ENCODE results near the gene TPRN. TPM values are rescaled to one million over a fixed set of nuclear protein-coding genes. Genes with fewer than 3 reads are reported as not detected.
A peak's percentile ranks its signal among the peaks of the same experiment; 100 is the strongest.

TPRN gene
- total RNA-seq, 2 donors from 2014 or later: 9.0 to 19.1 TPM

DNA sequence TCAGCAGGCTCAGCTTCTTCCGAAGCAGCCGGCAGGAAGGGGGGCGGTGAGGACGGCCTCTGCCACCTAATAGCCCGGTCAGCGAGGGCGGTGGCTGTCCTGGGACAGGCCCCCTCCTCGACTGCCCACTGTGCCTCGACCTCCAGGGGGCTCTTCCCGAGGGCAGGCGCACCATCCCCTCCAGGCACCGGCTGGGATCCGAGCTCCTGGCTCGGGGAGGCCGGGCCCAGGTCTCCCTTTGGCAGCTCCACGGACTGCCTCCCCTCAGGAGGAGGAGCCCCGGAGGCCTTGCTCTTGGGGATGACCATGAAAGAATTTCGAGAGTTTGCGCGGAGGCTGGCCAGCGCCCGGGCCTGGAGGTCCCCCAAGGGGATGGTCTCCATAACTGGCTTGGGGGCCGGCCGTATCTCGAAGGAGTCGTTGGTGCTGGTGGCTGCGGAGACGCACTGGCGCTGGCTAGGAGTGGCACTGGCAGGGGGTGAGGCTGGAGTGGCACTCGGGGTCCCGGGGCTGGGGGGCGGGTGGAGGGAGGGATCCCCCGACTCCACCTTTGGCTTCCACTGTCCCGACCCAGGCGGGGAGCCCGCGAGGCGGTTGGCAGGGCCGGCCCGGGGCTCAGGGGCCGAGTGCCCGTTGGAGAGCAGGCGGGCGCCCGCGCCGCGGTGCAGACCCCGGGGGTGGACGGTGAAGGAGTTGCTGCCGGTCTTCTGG lies 975 bp downstream of the TPRN start:
- no peak for ATAC-seq

GRCh38 chr9:137198902-137199283 lies 1.6 kb downstream of the TPRN start:
- DNase-seq (ENCODE audit: low spot score): no peak
- no peak overlapping the region for H3K27ac Mint-ChIP-seq
- H3K36me3 Mint-ChIP-seq: no peaks in the 10 kb centered on the region
- ATAC-seq: no peak
- H3K4me1 Mint-ChIP-seq (ENCODE audit: low read depth in 2 of 2): peaks cover 6% of the 10 kb centered on the region in 2 donors
- H3K9me3 Mint-ChIP-seq: no peaks in the 10 kb centered on the region
- H3K4me3 Mint-ChIP-seq: peak overlapping the region; percentile 30
- no peaks in the 10 kb centered on the region for H3K27me3 Mint-ChIP-seq

More for the DNA sequence above, 975 bp downstream of the TPRN start:
- Mint-ChIP-seq H3K4me1 (ENCODE audit: low read depth in 2 of 2) (peaks cover 12 to 13% of the 10 kb centered on the region in 2 donors), H3K4me3 (peak overlapping the region; percentile 71), H3K36me3 (no peaks in the 10 kb centered on the region), H3K27ac (no peak overlapping the region), H3K27me3 (no peaks in the 10 kb centered on the region), H3K9me3 (no peaks in the 10 kb centered on the region)
- DNase-seq (ENCODE audit: low spot score): no peak

- H3K4me3 Mint-ChIP-seq: peak overlapping the region; percentile 30
- no peak overlapping the region for H3K27ac Mint-ChIP-seq
- no peaks in the 10 kb centered on the region for H3K27me3 Mint-ChIP-seq
- ATAC-seq: no peak
- H3K9me3 Mint-ChIP-seq: no peaks in the 10 kb centered on the region
- no peaks in the 10 kb centered on the region for H3K36me3 Mint-ChIP-seq
- H3K4me1 Mint-ChIP-seq (ENCODE audit: low read depth in 2 of 2): peaks cover 4 to 6% of the 10 kb centered on the region in 2 donors
- no peak for DNase-seq (ENCODE audit: low spot score)
Measured at GRCh38 chr9:137198051-137198901, 2.3 kb downstream of the TPRN start.

GRCh38 chr9:137195525-137196220 lies 4.9 kb downstream of the TPRN start:
- ATAC-seq (no peak), DNase-seq (ENCODE audit: low spot score) (no peak)
- Mint-ChIP-seq H3K36me3 (no peaks in the 10 kb centered on the region), H3K9me3 (no peaks in the 10 kb centered on the region), H3K4me1 (ENCODE audit: low read depth in 2 of 2) (peaks cover 4% of the 10 kb centered on the region in 2 donors), H3K4me3 (no peak overlapping the region), H3K27ac (no peak overlapping the region), H3K27me3 (no peaks in the 10 kb centered on the region)

GRCh38 chr9:137194909-137195308 lies 5.6 kb downstream of the TPRN start:
- H3K27me3 Mint-ChIP-seq: no peaks in the 10 kb centered on the region
- H3K27ac Mint-ChIP-seq: no peak overlapping the region
- peaks cover 4 to 7% of the 10 kb centered on the region in 2 donors for H3K4me1 Mint-ChIP-seq (ENCODE audit: low read depth in 2 of 2)
- ATAC-seq: no peak
- H3K9me3 Mint-ChIP-seq: no peaks in the 10 kb centered on the region
- H3K36me3 Mint-ChIP-seq: no peaks in the 10 kb centered on the region
- DNase-seq (ENCODE audit: low spot score): no peak
- H3K4me3 Mint-ChIP-seq: no peak overlapping the region

- Mint-ChIP-seq H3K4me1 (ENCODE audit: low read depth in 2 of 2) (peaks cover 4 to 7% of the 10 kb centered on the region in 2 donors), H3K27me3 (no peaks in the 10 kb centered on the region), H3K9me3 (no peaks in the 10 kb centered on the region), H3K4me3 (no peak overlapping the region), H3K36me3 (no peaks in the 10 kb centered on the region), H3K27ac (no peak overlapping the region)
- ATAC-seq (no peak), DNase-seq (ENCODE audit: low spot score) (no peak)
Measured at GRCh38 chr9:137194388-137194787, 6.2 kb downstream of the TPRN start.

GRCh38 chr9:137193771-137194170 lies 6.8 kb downstream of the TPRN start:
- no peaks in the 10 kb centered on the region for H3K9me3 Mint-ChIP-seq
- H3K27me3 Mint-ChIP-seq: no peaks in the 10 kb centered on the region
- peaks cover 7 to 8% of the 10 kb centered on the region in 2 donors for H3K4me1 Mint-ChIP-seq (ENCODE audit: low read depth in 2 of 2)
- no peaks in the 10 kb centered on the region for H3K36me3 Mint-ChIP-seq
- ATAC-seq: no peak
- no peak for DNase-seq (ENCODE audit: low spot score)
- H3K27ac Mint-ChIP-seq: no peak overlapping the region
- no peak overlapping the region for H3K4me3 Mint-ChIP-seq

GRCh38 chr9:137192859-137193258 lies 7.7 kb downstream of the TPRN start:
- ATAC-seq: no peak
- H3K27me3 Mint-ChIP-seq: no peaks in the 10 kb centered on the region
- peaks cover 7 to 8% of the 10 kb centered on the region in 2 donors for H3K4me1 Mint-ChIP-seq (ENCODE audit: low read depth in 2 of 2)
- no peaks in the 10 kb centered on the region for H3K36me3 Mint-ChIP-seq
- no peaks in the 10 kb centered on the region for H3K9me3 Mint-ChIP-seq
- H3K4me3 Mint-ChIP-seq: no peak overlapping the region
- DNase-seq (ENCODE audit: low spot score): no peak
- H3K27ac Mint-ChIP-seq: no peak overlapping the region

DNA sequence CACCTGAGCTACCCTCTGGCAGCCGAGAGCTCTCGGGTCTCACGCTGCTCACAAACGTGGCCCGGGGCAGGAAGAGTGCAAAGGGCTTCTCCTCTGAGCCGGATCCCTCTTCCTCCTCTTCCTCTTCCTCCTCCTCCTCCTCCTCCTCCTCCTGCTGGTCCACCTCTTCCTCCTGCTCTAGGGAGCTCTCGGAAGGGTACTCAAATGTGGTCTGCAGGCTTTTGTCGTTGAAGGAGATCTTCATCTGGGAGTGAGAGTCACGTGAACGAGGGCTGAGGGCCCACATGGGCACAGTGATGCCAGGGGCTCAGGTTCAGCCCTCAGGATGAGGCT lies 8.1 kb downstream of the TPRN start:
- DNase-seq (ENCODE audit: low spot score): no peak
- no peaks in the 10 kb centered on the region for H3K36me3 Mint-ChIP-seq
- H3K9me3 Mint-ChIP-seq: no peaks in the 10 kb centered on the region
- no peak for ATAC-seq
- no peak overlapping the region for H3K4me3 Mint-ChIP-seq
- no peak overlapping the region for H3K27ac Mint-ChIP-seq
- H3K4me1 Mint-ChIP-seq (ENCODE audit: low read depth in 2 of 2): peaks cover 11% of the 10 kb centered on the region in 2 donors
- H3K27me3 Mint-ChIP-seq: no peaks in the 10 kb centered on the region

- Mint-ChIP-seq H3K36me3 (no peaks in the 10 kb centered on the region), H3K27ac (no peak overlapping the region), H3K4me1 (ENCODE audit: low read depth in 2 of 2) (peaks cover 13 to 14% of the 10 kb centered on the region in 2 donors), H3K9me3 (no peaks in the 10 kb centered on the region), H3K27me3 (no peaks in the 10 kb centered on the region), H3K4me3 (no peak overlapping the region)
- ATAC-seq (no peak), DNase-seq (ENCODE audit: low spot score) (no peak)
Measured at GRCh38 chr9:137191691-137192447, 8.7 kb downstream of the TPRN start.

GRCh38 chr9:137191245-137191644 lies 9.3 kb downstream of the TPRN start:
- H3K4me3 Mint-ChIP-seq: peak overlapping the region; percentile 66

DNA sequence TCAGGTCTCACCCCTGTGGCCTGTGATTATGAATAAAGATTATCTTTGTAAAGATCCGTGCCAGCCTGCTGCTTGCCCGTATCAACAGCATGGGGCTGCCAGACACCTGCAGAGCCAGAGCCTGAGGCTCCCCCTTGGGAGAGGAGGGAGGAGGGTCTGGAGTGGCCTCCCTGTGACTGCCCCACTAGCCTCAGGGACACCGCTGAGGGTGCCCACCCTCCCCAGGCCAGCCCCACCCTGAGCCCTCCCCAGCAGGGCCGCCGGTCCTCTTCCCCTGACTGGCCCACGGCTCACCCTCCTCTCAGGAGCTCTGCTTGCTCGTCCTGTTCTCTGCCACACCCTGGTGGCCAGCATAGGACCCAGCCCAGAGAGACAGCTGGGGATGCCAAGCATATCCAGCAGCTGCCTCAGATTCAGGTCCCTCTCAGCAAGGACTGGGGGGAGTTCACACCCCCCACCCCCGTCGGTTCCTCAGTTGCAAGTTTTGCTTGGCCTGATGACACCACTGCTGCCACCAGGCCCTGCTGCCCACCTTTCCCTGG lies 10.2 kb downstream of the TPRN start:
- H3K4me3 Mint-ChIP-seq: peak overlapping the region; percentile 66
- DNase-seq (ENCODE audit: low spot score) (no peak), ATAC-seq (no peak)
- H3K27me3 Mint-ChIP-seq: no peaks in the 10 kb centered on the region
- no peaks in the 10 kb centered on the region for H3K9me3 Mint-ChIP-seq
- peak overlapping the region; percentile 68 to 87 for H3K27ac Mint-ChIP-seq
- H3K36me3 Mint-ChIP-seq: no peaks in the 10 kb centered on the region
- peaks cover 13 to 19% of the 10 kb centered on the region in 2 donors for H3K4me1 Mint-ChIP-seq (ENCODE audit: low read depth in 2 of 2)

More at GRCh38 chr9:137191245-137191644, 9.3 kb downstream of the TPRN start:
- ATAC-seq (no peak), DNase-seq (ENCODE audit: low spot score) (no peak)
- Mint-ChIP-seq H3K27me3 (no peaks in the 10 kb centered on the region), H3K36me3 (no peaks in the 10 kb centered on the region), H3K27ac (peak overlapping the region; percentile 68 to 87), H3K4me1 (ENCODE audit: low read depth in 2 of 2) (peaks cover 13 to 19% of the 10 kb centered on the region in 2 donors), H3K9me3 (no peaks in the 10 kb centered on the region)

Measured in natural killer cell treated with Interleukin-12 subunit alpha and Interleukin-12 subunit beta and Interleukin-15 and Interleukin-18, amount 100 ng/mL, for 72 hours (primary cell).